A549 treated with CORT108297 at 1 μM for 4 hours (cell line): ENCODE data around the gene GSPT1. TPM values are rescaled to one million over a fixed set of nuclear protein-coding genes. Genes with fewer than 3 reads are reported as not detected.

Source experiments
- total RNA-seq: library from RNA; stranded (reverse); fragments of 200-300 nt; extraction: Qiagen RNA extraction; gene quantifications from 5 replicates; pipeline ENCODE4 v1.2.3, GENCODE V29; 2022

GSPT1 gene
- 177 to 240 TPM (median 183 TPM) in 5 replicates for total RNA-seq

DNA sequence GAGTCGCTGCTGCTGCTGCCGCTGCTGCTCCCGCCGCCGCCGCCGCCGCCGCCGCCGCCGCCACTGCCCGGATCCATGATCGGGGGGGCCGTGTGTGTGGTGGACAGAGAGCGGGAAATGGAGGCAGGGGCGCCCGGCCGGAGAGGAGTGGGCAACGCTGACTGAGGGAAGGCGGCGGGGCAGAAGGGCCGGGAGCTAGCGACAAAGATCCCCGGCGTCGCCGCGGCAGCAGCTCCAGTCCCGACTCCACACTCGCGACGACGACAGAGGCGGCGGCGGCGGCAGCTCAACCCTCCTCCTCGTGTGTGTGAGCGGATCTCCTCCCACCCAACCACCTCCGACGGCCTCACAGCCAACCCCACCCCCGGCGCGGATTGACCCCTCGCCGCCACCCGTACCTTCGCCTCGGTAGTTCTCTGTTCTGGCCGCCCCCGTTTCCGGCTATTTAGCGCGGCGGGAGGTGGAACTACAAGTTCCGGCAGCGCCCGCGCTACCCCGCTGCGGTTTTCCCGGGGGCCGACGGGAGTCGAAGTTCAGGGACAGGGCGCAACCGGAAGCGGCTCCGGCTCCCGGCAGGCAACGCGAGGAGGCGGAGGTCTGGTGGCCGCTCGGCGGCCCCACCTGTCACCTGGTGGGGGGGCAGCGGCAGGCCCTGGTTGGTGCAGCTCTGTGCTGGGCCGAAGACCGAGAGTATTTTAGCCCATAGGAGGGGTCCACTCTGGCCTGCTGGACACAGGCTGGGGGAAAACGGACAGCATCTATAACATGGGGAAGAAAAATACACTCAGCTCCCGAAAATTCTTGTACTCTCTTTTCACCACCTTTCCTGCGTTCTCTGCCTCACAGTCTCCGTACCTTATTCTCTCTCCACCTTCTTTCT is at the start of gene GSPT1:
Gene GSPT1 (minus strand): TSS at position 313 of the 880 bp plus-strand sequence. CDS start 236 bp downstream, at position 77.

DNA sequence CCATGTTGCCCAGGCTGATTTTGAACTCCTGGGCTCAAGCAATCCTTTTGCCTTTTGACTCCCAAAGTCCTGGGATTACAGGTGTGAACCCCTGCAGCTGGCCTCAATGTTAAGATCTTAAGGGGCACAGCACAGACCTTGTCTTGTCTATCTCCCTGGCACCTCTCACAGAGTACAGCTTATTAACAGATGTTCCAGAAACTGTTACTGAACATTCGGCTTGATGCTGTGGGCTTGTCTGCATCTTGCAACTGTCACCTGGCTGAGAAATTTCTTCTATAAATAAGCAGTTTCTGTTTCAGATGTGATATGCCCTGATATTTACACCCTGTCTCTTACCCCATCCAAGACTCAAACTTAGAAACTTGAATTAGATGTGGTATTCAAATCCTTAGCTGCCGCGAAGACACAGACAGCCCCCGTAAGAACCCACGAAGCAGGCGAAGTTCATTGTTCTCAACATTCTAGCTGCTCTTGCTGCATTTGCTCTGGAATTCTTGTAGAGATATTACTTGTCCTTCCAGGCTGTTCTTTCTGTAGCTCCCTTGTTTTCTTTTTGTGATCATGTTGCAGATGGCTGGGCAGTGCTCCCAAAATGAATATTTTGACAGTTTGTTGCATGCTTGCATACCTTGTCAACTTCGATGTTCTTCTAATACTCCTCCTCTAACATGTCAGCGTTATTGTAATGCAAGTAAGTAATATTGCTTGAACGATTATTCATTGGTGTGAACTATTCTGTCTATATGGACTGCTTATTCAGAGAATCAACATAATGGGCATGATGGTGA is 49.2 kb upstream of the GSPT1 start, which contains the start of gene TNFRSF17:
Gene TNFRSF17 (plus strand): TSS at position 450 of the 791 bp plus-strand sequence. CDS start 115 bp downstream, at position 565.

DNA sequence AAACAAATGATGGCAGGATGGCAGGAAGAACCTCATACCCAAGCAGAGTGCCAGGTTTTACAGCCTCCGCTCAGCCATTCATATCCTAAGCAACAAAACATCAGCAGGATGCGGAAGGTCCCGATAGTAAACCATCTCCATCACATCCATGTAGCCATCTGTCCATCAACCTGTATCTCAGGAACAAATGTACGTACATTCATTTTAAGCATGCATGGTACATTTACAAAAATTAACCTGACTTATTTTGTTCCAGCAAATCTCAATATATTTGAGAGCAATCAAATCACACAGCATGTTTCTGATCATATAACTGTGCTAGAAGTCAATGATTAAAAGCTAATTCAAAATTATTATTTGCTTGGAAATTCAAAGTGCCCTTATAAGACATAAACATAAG is 26.2 kb upstream of the GSPT1 start, which contains the start of gene NPIPB2:
Gene NPIPB2 (minus strand): TSS at position 101 of the 400 bp plus-strand sequence. CDS start 0 bp downstream, at position 101.

DNA sequence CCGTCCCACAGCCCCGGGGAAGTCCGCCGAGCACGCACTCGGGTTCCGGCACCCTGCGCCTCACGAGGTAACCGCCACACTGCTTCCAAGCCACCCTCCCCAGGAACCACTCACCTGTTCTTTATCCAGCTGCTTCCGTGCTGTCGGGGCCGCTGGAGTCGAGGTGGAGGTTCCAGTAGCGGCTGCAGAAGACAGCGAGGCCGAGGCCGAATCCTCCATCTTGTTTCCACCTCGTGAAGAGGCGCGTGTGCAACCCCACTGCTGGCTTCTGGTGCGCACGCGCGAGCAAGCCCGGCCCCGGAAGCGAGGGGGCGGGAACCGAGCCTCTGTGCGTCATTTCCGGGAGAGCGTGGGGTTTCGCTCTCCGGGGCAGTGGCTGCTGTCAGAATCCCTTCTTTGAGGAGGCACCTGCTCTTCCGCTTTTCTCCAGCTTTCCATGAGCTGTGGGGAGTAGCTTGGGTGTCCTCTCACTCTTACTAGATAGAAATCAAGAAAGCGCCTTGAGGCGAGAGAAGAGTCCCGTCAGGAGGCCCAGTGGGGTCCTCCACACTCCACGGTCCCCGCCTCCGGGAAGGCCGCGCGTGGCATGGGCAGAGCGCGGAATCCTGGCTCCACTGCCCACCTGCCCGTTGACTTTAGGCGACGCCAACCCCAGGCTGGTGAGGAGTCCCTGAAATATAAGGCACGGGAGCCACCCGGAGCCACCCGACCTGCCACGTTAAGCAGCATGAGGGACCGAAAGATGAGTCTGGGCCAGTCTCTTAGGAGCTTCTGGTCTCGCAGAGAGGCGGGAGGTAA is 64.3 kb downstream of the GSPT1 start, which contains the start of gene RSL1D1:
Gene RSL1D1 (minus strand): TSS at position 249 of the 798 bp plus-strand sequence. CDS start 30 bp downstream, at position 219.

Other genes with a start within 250 kb of the GSPT1 start
- 8.8 to 12.2 TPM (median 11.3 TPM) in 5 replicates for gene SNN, start 247.5 kb downstream of the GSPT1 start, total RNA-seq
- 31.6 to 40.5 TPM (median 38.8 TPM) in 5 replicates for gene TXNDC11, start 173.1 kb downstream of the GSPT1 start, total RNA-seq
- gene ZC3H7A, start 118.7 kb downstream of the GSPT1 start, total RNA-seq: 25.0 to 36.6 TPM (median 25.3 TPM) in 5 replicates
- 208 to 313 TPM (median 213 TPM) in 5 replicates for gene RSL1D1, start 64.4 kb downstream of the GSPT1 start, total RNA-seq
- 2.3 to 4.7 TPM (median 3.9 TPM) in 5 replicates for gene NPIPB2, start 26.1 kb upstream of the GSPT1 start, total RNA-seq
- not detected in 5 replicates for gene TNFRSF17, start 49.3 kb upstream of the GSPT1 start, total RNA-seq
- 2.1 to 2.9 TPM (median 2.9 TPM) in 5 replicates for gene SNX29, start 60.8 kb upstream of the GSPT1 start, total RNA-seq